HepG2 (cell line): Measurements from ENCODE around the gene PDZD7. TPM values are rescaled to one million over a fixed set of nuclear protein-coding genes. Genes with fewer than 3 reads are reported as not detected.

Experiments
- CBX1 ChIP-seq: IDR thresholded peaks from one replicate; pipeline ENCODE4 v1.6.1; 2016; ENCODE audit warnings: antibody characterized with exemption, low read depth
- DNMT3B ChIP-seq: conservative IDR thresholded peaks from 2 replicates; pipeline ENCODE4 v1.6.1; 2016; ENCODE audit warnings: missing biosample characterization, control low read depth
- GFI1 ChIP-seq: sonication (generic); formaldehyde crosslinking; IDR thresholded peaks from 2 replicates; pipeline ENCODE4 v1.5.0; 2020; ENCODE audit warnings: missing genetic modification reagents, mild to moderate bottlenecking, borderline replicate concordance
- GTF3A ChIP-seq: sonication (generic); formaldehyde crosslinking; conservative IDR thresholded peaks from 2 replicates; pipeline ENCODE4 v1.4.0; 2020; ENCODE audit warnings: mild to moderate bottlenecking, missing genetic modification reagents
- MXI1 ChIP-seq: IDR thresholded peaks from 3 replicates; pipeline ENCODE4 v1.6.1; 2012; ENCODE audit warnings: low read depth, low read length, inconsistent platforms, borderline replicate concordance
- POLR2G ChIP-seq: fragments of 200-400 bp; formaldehyde crosslinking; IDR thresholded peaks from 2 replicates; pipeline ENCODE4 v1.6.1; 2018; ENCODE audit warnings: mild to moderate bottlenecking, low read depth, low read length, moderate library complexity
- SAP130 ChIP-seq: IDR thresholded peaks from 2 replicates; pipeline ENCODE4 v1.6.1; 2016; ENCODE audit warnings: low read depth
- ZBTB7B ChIP-seq: sonication (generic); formaldehyde crosslinking; IDR thresholded peaks from 2 replicates; pipeline ENCODE4 v1.4.0; 2020; ENCODE audit warnings: missing genetic modification reagents
- ZIK1 ChIP-seq: sonication (generic); formaldehyde crosslinking; IDR thresholded peaks from 2 replicates; pipeline ENCODE4 v1.5.0; 2020; ENCODE audit warnings: mild to moderate bottlenecking, low read depth, missing genetic modification reagents, borderline replicate concordance
- ZNF792 ChIP-seq: IDR thresholded peaks from 2 replicates; pipeline ENCODE4 v1.6.1; 2016
- polyA plus RNA-seq, 8 experiments: library from polyadenylated mRNA; depleted of rRNA in 3 of 8; stranded (reverse) in 7 of 8; unstranded in 1 of 8; fragments of >200 nt; fragmentation: Illumina TruSeq in 4 of 8; extraction: Trizol in 4 of 8; gene quantifications; 2 replicates each; pipeline versions ENCODE4 v1.2.1 to v1.2.3, GENCODE V29; 2011 to 2016; ENCODE audit warnings: low read depth in 4 of 8, missing spikeins in 1 of 8, mixed read lengths in 1 of 8; ENCODE audit not compliant: insufficient read depth in 1 of 8
- total RNA-seq, 5 experiments: library from RNA; depleted of rRNA; stranded (reverse); fragments of >200 nt; fragmentation: Illumina TruSeq; extraction: Trizol; gene quantifications; 2 replicates each; pipeline ENCODE4 v1.2.3, GENCODE V29; 2016; ENCODE audit warnings: low read depth in 1 of 5
- TF ChIP-seq, protein P1 (sequence below): sonication (generic); formaldehyde crosslinking; IDR thresholded peaks from 2 replicates; pipeline ENCODE4 v1.4.0; 2020; ENCODE audit warnings: missing genetic modification reagents
- TF ChIP-seq, protein P2 (sequence below): sonication (generic); formaldehyde crosslinking; IDR thresholded peaks from 2 replicates; pipeline ENCODE4 v1.9.0; 2021; ENCODE audit warnings: mild to moderate bottlenecking, missing genetic modification reagents
- TF ChIP-seq, protein P3 (sequence below): sonication (generic); formaldehyde crosslinking; IDR thresholded peaks from 2 replicates; pipeline ENCODE4 v1.4.0; 2020; ENCODE audit warnings: missing genetic modification reagents
- TF ChIP-seq, protein P4 (sequence below): sonication (generic); formaldehyde crosslinking; IDR thresholded peaks from 2 replicates; pipeline ENCODE4 v1.5.0; 2020; ENCODE audit warnings: missing genetic modification reagents, mild to moderate bottlenecking, borderline replicate concordance

PDZD7 gene
- total and polyA plus RNA-seq, 2 of the 13 experiments (the other 11 are each of a cell fraction or from before 2014, with no cell fraction given), result 0.58 to 0.73 TPM

DNA sequence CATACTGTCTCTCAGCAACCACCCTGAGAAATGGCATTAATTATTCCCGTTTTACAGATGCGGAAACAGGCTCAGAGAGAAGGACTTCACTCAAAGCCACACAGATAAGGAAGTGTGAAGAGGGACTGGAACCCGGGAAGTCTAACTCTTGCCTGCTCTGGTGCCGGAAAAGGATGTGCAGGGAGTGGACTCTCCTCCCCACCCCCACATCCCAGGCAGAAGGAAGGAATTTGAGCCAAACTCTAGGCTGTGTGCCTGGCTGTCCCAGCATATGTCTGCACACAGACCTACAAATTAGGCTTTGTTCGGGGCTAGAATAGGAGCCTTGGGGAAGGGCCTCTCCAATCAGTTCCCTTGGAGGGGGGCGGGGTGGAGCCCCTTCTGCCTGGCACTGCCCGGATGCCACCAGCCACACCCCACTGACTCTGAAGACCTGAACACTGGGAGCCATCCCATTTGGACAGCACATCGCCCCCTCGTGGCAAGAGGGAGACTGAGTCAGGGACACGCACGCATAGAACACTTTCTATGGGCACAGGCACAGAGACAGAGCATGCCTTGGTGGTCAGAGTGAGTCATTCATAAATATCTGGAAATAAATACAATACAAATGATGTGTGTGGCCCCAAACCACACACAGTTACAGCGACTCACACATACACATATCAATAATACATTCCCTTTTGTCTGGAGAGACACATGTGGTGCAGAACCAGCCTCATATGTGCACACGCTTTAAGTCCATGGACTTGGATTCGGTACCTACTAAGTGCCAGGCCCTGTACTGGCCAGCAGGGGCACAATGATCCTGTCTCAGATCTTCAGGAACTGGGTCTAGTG lies 18.2 kb downstream of the PDZD7 start (continued):
- TF ChIP-seq, protein P1, sequence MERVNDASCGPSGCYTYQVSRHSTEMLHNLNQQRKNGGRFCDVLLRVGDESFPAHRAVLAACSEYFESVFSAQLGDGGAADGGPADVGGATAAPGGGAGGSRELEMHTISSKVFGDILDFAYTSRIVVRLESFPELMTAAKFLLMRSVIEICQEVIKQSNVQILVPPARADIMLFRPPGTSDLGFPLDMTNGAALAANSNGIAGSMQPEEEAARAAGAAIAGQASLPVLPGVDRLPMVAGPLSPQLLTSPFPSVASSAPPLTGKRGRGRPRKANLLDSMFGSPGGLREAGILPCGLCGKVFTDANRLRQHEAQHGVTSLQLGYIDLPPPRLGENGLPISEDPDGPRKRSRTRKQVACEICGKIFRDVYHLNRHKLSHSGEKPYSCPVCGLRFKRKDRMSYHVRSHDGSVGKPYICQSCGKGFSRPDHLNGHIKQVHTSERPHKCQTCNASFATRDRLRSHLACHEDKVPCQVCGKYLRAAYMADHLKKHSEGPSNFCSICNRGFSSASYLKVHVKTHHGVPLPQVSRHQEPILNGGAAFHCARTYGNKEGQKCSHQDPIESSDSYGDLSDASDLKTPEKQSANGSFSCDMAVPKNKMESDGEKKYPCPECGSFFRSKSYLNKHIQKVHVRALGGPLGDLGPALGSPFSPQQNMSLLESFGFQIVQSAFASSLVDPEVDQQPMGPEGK (CRISPR knock-in tag), result peak; percentile 62; the same call in 1 of the 2 replicates
- TF ChIP-seq SAP130 (CRISPR knock-in tag), result peak; percentile 79
- TF ChIP-seq GFI1 (CRISPR knock-in tag), result peak; percentile 76; the same call in 1 of the 2 replicates
- no peak for TF ChIP-seq POLR2G
- no peak for TF ChIP-seq CBX1
- peak; percentile 39; the same call in 1 of the 3 replicates for TF ChIP-seq MXI1
- TF ChIP-seq ZNF792, result peak; percentile 78
- TF ChIP-seq, protein P2, sequence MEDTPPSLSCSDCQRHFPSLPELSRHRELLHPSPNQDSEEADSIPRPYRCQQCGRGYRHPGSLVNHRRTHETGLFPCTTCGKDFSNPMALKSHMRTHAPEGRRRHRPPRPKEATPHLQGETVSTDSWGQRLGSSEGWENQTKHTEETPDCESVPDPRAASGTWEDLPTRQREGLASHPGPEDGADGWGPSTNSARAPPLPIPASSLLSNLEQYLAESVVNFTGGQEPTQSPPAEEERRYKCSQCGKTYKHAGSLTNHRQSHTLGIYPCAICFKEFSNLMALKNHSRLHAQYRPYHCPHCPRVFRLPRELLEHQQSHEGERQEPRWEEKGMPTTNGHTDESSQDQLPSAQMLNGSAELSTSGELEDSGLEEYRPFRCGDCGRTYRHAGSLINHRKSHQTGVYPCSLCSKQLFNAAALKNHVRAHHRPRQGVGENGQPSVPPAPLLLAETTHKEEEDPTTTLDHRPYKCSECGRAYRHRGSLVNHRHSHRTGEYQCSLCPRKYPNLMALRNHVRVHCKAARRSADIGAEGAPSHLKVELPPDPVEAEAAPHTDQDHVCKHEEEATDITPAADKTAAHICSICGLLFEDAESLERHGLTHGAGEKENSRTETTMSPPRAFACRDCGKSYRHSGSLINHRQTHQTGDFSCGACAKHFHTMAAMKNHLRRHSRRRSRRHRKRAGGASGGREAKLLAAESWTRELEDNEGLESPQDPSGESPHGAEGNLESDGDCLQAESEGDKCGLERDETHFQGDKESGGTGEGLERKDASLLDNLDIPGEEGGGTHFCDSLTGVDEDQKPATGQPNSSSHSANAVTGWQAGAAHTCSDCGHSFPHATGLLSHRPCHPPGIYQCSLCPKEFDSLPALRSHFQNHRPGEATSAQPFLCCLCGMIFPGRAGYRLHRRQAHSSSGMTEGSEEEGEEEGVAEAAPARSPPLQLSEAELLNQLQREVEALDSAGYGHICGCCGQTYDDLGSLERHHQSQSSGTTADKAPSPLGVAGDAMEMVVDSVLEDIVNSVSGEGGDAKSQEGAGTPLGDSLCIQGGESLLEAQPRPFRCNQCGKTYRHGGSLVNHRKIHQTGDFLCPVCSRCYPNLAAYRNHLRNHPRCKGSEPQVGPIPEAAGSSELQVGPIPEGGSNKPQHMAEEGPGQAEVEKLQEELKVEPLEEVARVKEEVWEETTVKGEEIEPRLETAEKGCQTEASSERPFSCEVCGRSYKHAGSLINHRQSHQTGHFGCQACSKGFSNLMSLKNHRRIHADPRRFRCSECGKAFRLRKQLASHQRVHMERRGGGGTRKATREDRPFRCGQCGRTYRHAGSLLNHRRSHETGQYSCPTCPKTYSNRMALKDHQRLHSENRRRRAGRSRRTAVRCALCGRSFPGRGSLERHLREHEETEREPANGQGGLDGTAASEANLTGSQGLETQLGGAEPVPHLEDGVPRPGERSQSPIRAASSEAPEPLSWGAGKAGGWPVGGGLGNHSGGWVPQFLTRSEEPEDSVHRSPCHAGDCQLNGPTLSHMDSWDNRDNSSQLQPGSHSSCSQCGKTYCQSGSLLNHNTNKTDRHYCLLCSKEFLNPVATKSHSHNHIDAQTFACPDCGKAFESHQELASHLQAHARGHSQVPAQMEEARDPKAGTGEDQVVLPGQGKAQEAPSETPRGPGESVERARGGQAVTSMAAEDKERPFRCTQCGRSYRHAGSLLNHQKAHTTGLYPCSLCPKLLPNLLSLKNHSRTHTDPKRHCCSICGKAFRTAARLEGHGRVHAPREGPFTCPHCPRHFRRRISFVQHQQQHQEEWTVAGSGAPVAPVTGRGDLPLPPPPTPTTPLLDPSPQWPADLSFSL, result 0 out of 2 replicates have a peak, but pooled peaks have one; percentile 62
- TF ChIP-seq ZIK1, result no peak
- TF ChIP-seq, protein P3, sequence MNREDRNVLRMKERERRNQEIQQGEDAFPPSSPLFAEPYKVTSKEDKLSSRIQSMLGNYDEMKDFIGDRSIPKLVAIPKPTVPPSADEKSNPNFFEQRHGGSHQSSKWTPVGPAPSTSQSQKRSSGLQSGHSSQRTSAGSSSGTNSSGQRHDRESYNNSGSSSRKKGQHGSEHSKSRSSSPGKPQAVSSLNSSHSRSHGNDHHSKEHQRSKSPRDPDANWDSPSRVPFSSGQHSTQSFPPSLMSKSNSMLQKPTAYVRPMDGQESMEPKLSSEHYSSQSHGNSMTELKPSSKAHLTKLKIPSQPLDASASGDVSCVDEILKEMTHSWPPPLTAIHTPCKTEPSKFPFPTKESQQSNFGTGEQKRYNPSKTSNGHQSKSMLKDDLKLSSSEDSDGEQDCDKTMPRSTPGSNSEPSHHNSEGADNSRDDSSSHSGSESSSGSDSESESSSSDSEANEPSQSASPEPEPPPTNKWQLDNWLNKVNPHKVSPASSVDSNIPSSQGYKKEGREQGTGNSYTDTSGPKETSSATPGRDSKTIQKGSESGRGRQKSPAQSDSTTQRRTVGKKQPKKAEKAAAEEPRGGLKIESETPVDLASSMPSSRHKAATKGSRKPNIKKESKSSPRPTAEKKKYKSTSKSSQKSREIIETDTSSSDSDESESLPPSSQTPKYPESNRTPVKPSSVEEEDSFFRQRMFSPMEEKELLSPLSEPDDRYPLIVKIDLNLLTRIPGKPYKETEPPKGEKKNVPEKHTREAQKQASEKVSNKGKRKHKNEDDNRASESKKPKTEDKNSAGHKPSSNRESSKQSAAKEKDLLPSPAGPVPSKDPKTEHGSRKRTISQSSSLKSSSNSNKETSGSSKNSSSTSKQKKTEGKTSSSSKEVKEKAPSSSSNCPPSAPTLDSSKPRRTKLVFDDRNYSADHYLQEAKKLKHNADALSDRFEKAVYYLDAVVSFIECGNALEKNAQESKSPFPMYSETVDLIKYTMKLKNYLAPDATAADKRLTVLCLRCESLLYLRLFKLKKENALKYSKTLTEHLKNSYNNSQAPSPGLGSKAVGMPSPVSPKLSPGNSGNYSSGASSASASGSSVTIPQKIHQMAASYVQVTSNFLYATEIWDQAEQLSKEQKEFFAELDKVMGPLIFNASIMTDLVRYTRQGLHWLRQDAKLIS (CRISPR knock-in tag), result no peak
- TF ChIP-seq GTF3A (CRISPR knock-in tag), result no peak
- TF ChIP-seq, protein P4, sequence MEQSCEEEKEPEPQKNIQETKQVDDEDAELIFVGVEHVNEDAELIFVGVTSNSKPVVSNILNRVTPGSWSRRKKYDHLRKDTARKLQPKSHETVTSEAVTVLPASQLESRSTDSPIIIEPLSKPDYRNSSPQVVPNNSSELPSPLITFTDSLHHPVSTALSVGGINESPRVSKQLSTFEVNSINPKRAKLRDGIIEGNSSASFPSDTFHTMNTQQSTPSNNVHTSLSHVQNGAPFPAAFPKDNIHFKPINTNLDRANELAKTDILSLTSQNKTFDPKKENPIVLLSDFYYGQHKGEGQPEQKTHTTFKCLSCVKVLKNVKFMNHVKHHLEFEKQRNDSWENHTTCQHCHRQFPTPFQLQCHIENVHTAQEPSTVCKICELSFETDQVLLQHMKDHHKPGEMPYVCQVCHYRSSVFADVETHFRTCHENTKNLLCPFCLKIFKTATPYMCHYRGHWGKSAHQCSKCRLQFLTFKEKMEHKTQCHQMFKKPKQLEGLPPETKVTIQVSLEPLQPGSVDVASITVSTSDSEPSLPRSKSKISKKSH (CRISPR knock-in tag), result no peak
- TF ChIP-seq DNMT3B (CRISPR knock-in tag), result 0 out of 2 replicates have a peak, but pooled peaks have one; percentile 22
- TF ChIP-seq ZBTB7B (CRISPR knock-in tag), result peak; percentile 55
